Uterus (tissue), 2 donors: Measurements from ENCODE around the gene CAMK1D.

Source experiments
- CTCF ChIP-seq, 4 experiments: fragments of 200-600 bp in 2 of 4; fragments of 450-650 bp in 2 of 4; sonication (generic) in 2 of 4; IDR thresholded peaks; one replicate each; pipeline ENCODE4 v1.5.1; 2016 to 2019; ENCODE audit warnings: antibody characterized with exemption in 4 of 4, mild to moderate bottlenecking in 2 of 4, moderate library complexity in 1 of 4
- POLR2A ChIP-seq, 2 donors: fragments of 450-650 bp; IDR thresholded peaks; one replicate each; pipeline ENCODE4 v1.6.1; 2016; ENCODE audit warnings: antibody characterized with exemption in 2 of 2, mild to moderate bottlenecking in 1 of 2, moderate library complexity in 1 of 2

GRCh38 chr10:12835709-12836108 lies 486.4 kb downstream of the CAMK1D start:
- TF ChIP-seq CTCF (IDR thresholded peaks at IDR 0.05): no peak
- TF ChIP-seq POLR2A (IDR thresholded peaks at IDR 0.05): no peak
